Fibroblast of the aortic adventitia (primary cell): ENCODE measurements around the gene SRD5A3. TPM values are rescaled to one million over a fixed set of nuclear protein-coding genes. Genes with fewer than 3 reads are reported as not detected.

Experiments
- DNase-seq: peaks from one replicate; pipeline ENCODE4 v3.0.0-alpha.2; 2010; ENCODE audit warnings: low read depth
- H3K4me3 ChIP-seq: 2 replicates; pipeline ENCODE4 v1.5.1; 2011; ENCODE audit warnings: low read depth, mild to moderate bottlenecking, control low read depth, low read length, moderate library complexity
- total RNA-seq: library from RNA; depleted of rRNA; stranded (reverse); fragments of >200 nt; gene quantifications from 2 replicates; pipeline ENCODE4 v1.2.3, GENCODE V29; 2012; ENCODE audit warnings: low replicate concordance
- TF ChIP-seq, protein P1 (sequence below): IDR thresholded peaks from 2 replicates; pipeline ENCODE4 v1.5.1; 2011; ENCODE audit warnings: mild to moderate bottlenecking, low read length, control low read depth, inconsistent platforms; ENCODE audit not compliant: insufficient read depth

The SRD5A3 gene
- total RNA-seq, 1 donor: 22.2 TPM

DNA sequence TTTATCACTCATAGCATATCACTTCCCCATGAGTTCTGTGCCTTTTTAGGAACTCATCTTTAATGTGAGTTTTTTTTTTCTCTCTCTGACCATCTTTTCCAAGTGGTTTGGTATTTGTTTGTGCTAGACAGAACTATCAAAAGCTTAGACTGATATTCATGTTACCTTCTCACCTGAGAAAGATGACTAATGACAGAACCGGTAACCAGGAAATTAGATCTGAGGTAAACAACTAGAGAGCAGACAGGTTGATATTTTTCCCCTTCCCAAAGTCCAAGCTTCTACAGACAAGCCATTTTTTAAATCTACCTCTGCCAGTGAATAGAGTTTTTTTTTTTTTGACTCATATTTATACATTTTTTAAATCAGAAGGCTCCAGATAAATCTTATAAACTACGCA, 17.0 kb upstream of the SRD5A3 start:
- DNase-seq: no peak
- TF ChIP-seq, protein P1, sequence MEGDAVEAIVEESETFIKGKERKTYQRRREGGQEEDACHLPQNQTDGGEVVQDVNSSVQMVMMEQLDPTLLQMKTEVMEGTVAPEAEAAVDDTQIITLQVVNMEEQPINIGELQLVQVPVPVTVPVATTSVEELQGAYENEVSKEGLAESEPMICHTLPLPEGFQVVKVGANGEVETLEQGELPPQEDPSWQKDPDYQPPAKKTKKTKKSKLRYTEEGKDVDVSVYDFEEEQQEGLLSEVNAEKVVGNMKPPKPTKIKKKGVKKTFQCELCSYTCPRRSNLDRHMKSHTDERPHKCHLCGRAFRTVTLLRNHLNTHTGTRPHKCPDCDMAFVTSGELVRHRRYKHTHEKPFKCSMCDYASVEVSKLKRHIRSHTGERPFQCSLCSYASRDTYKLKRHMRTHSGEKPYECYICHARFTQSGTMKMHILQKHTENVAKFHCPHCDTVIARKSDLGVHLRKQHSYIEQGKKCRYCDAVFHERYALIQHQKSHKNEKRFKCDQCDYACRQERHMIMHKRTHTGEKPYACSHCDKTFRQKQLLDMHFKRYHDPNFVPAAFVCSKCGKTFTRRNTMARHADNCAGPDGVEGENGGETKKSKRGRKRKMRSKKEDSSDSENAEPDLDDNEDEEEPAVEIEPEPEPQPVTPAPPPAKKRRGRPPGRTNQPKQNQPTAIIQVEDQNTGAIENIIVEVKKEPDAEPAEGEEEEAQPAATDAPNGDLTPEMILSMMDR: no peak
- no peak overlapping the region for H3K4me3 ChIP-seq

DNA sequence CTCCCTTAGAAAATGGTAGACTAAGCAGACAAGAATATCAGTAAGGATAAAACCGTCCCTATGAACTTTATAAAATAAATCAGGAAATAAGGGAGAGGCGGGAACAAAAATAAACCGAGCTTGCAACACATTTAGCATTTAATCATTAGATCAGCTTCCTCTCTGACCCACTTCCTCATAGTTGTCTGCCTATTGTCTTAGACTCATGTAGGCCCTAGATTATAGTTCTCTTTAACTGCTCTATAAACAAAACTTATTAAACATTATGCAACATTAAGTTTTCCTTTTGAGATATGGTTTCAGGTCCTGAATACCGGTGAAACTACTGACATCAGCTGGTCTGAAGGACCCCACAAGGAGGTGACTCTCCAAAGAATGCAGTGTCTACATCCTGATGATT, 15.8 kb upstream of the SRD5A3 start:
- DNase-seq: no peak
- TF ChIP-seq, protein P1: no peak
- H3K4me3 ChIP-seq: no peak overlapping the region

DNA sequence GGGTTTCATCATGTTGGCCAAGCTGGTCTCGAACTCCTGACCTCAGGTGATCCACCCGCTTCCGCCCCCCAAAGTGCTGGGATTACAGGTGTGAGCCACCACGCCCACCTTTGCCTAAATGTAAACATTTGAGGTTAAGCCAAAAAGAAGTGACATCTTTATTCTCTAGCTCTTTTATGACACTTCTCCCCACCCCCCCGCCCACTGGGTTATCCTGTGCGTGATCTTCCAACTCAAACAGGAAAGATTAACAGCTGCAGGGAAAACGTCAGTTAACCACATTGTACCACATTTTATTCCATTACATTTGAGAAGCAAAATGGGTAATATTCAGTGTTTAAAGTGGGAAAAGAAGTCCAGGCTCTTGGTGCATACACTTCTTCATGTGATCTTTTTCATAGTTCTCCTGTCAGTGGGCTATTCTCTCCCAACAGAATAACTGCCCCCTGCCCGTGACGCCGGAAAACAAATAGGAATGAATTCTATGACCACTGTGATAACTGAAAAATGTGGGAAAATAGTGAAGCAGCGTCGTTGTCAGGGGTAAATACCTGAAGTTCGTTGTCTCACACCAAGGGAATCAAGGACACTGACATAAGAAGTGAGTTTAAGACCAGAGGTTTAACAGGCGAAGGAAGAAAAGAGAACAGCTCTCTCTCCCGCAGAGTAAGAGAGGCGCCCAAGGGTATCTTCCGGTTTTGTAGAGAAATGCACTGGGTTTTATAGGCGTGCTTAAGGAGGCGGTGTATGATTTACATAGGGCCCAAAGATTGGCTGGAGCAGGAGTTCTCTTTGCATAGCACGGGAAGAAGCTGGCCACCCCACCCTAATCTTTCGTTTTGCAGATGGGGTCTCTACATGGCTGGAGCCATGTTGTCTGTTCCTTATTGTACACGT, 9.7 kb upstream of the SRD5A3 start:
- TF ChIP-seq, protein P1: no peak
- H3K4me3 ChIP-seq: no peak overlapping the region
- DNase-seq: no peak

DNA sequence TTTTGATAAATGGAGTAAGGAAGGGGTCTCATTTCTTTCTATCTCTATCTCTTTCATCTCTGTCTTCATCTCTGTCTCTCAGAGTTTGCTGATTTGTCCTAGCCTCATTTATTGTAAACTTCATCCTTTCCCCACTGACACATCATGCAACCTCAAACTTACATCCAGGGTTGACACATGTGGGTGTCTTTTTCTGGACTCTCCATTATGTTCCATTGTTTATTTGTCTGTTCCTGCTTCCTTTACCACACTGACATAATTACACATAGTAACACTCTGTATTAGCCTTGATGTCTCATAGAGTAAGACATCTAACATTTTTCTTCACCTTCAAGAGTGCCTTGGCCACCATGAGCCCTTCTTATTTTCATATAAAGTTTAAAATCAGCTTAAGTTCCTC, 8.1 kb upstream of the SRD5A3 start:
- TF ChIP-seq, protein P1: no peak
- H3K4me3 ChIP-seq: no peak overlapping the region
- DNase-seq: no peak

DNA sequence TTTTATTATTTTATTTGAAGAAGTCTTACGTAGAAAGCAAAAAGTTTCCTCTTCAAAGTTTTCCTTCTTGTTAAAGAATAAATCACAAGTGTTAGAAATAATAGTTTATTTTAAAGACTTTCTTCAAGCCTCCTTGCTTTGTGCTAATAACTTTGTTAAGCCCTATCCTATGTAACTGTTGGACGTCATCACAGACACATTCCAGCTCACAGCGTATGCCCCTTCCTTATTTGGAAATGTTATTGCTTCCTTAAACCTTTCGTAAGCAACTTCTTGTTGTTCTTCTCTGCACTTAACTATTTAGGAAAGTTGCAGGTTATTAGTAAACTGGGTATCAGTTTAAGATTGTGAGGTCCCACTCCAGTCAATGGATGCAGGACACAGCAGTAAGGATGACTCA, 7.6 kb upstream of the SRD5A3 start:
- TF ChIP-seq, protein P1: no peak
- DNase-seq: no peak
- no peak overlapping the region for H3K4me3 ChIP-seq

DNA sequence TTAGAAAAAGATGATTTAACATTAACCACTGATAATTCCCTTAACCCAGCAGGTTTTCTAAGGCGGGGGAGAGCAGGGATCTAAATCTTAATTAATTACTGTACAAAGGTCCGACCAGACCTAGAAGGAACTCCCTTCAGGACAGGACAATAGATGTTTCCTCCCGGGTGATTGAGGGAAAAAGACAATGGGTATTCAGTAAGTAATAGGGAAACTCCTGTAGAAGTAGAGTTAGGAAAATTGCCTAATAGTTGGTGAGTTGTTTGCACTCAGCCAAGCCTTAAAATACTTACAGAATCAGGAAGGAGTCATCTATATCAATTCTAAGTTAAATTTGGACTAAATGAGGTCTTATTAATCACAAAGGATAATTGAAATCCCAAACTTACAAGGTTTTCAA, 5.8 kb upstream of the SRD5A3 start:
- TF ChIP-seq, protein P1: no peak
- DNase-seq: no peak

More for the DNA sequence above, 5.8 kb upstream of the SRD5A3 start:
- H3K4me3 ChIP-seq: no peak overlapping the region
